Measurements from ENCODE around the gene HNF1A. TPM values are rescaled to one million over a fixed set of nuclear protein-coding genes. Genes with fewer than 3 reads are reported as not detected.
A peak's percentile ranks its signal among the peaks of the same experiment; 100 is the strongest.

The HNF1A gene
- total and polyA plus RNA-seq, 2 of the 13 experiments (the other 11 are each of a cell fraction or from before 2014, with no cell fraction given): 13.4 to 34.7 TPM

DNA sequence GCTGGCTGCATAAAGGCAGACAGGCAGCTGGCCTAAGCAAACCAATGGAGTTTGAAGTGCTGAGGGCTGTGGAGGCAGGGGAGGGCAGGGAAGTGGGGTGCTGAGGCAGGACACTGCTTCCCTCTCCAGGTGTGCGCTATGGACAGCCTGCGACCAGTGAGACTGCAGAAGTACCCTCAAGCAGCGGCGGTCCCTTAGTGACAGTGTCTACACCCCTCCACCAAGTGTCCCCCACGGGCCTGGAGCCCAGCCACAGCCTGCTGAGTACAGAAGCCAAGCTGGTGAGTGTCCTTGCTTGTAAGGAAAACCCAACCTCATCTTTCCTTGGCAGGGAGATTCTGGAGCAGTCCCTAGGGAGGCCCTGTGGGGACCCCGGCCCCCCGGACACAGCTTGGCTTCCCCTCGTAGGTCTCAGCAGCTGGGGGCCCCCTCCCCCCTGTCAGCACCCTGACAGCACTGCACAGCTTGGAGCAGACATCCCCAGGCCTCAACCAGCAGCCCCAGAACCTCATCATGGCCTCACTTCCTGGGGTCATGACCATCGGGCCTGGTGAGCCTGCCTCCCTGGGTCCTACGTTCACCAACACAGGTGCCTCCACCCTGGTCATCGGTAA, 17.9 kb downstream of the HNF1A start:
- DNase-seq (ENCODE audit: low spot score): no peak
- in situ Hi-C loops (cut with HindIII; ENCODE audit: extremely low pct_ligation_motif_present, low pct_unique_long_range_greater_than_20kb) (no loop called here), intact Hi-C loops (cut with micrococcal nuclease; ENCODE audit: unreplicated experiment) (no loop called here)
- Histone ChIP-seq H3K9me3 (ENCODE audit: low read length) (no peaks in the 10 kb centered on the region), H3K27me3 (ENCODE audit: control insufficient read depth in 1 of 2, insufficient read depth in 2 of 2, low read length in 2 of 2) (no peaks in the 10 kb centered on the region), H3K4me1 (ENCODE audit: insufficient read depth, low read length) (no peaks in the 10 kb centered on the region), H3K27ac (ENCODE audit: extremely low read length, insufficient read depth, low read length) (no peak overlapping the region), H2AFZ (ENCODE audit: low read length) (no peak overlapping the region), H3K79me2 (ENCODE audit: insufficient read depth, low read length) (no peaks in the 10 kb centered on the region), H4K20me1 (ENCODE audit: insufficient read depth, low read length) (no peaks in the 10 kb centered on the region), H3K4me2 (ENCODE audit: low read depth, low read length) (no peak overlapping the region), H3K9ac (ENCODE audit: insufficient read depth, low read depth, low read length) (no peak overlapping the region), H3K4me3 (replicated peaks in 1 of 3; ENCODE audit: insufficient read depth in 1 of 3, low read depth in 2 of 3, low read length in 3 of 3) (no peak overlapping the region), H3K36me3 (replicated peaks in 1 of 2; ENCODE audit: control insufficient read depth in 1 of 2, insufficient read depth in 2 of 2, low read length in 2 of 2) (peaks cover 72 to 94% of the 10 kb centered on the region in 2 experiments)
- ATAC-seq: no peak
- FAIRE-seq: no peak
- TF ChIP-seq YEATS4 (CRISPR knock-in tag; IDR thresholded peaks at IDR 0.05; ENCODE audit: borderline replicate concordance) (no peak), POLR2A (IDR thresholded peaks at IDR 0.05; ENCODE audit: insufficient read depth in 1 of 2, low read depth in 2 of 2, low read length in 2 of 2) (0 out of 4 replicates have a peak, but pooled peaks of 1 of the 2 experiments have one; percentile 14), POLR2AphosphoS2 (IDR thresholded peaks at IDR 0.05; ENCODE audit: low read depth, low read length) (peak; percentile 27; the same call in 1 of the 2 replicates), RBM22 (optimal IDR thresholded peaks at IDR 0.05; ENCODE audit: low read length) (peak; percentile 46), AGO2 (optimal IDR thresholded peaks at IDR 0.05; ENCODE audit: low read depth, low read length) (peak; percentile 59)
- POLR2A ChIA-PET: interaction anchor here (2.9 to 4.8 kb wide), 2 partner anchors 12 to 16 kb away, joined by 13 to 35 read pairs; partner anchors contain the start of gene HNF1A
- CTCF ChIA-PET (ENCODE audit: low intra/inter-chr PET ratio, low total read pairs): no interaction called here
- BruUV-seq (replicated peaks): no TSS peak
- WGBS (ENCODE audit: low lambda C conversion rate): 100% methylated on average over 1 of the region's 11 CpGs

- peaks cover 5% of the 10 kb centered on the region; the same call in 1 of the 2 replicates for H3K4me1 ChIP-seq (ENCODE audit: insufficient read depth, low read length)
- POLR2A ChIA-PET: interaction anchor here (2.9 to 4.8 kb wide), 2 partner anchors 13 to 18 kb away, joined by 13 to 35 read pairs; partner anchors contain the start of gene HNF1A
- no peak overlapping the region for H3K4me2 ChIP-seq (ENCODE audit: low read depth, low read length)
- H3K79me2 ChIP-seq (ENCODE audit: insufficient read depth, low read length): no peaks in the 10 kb centered on the region
- DNase-seq (ENCODE audit: low spot score): no peak
- WGBS (ENCODE audit: low lambda C conversion rate): 100% methylated on average over 2 of the region's 9 CpGs
- no TSS peak for BruUV-seq (replicated peaks)
- no peaks in the 10 kb centered on the region for H3K27me3 ChIP-seq (ENCODE audit: control insufficient read depth in 1 of 2, insufficient read depth in 2 of 2, low read length in 2 of 2)
- no peak overlapping the region for H3K4me3 ChIP-seq (replicated peaks in 1 of 3; ENCODE audit: insufficient read depth in 1 of 3, low read depth in 2 of 3, low read length in 3 of 3)
- H3K9ac ChIP-seq (ENCODE audit: insufficient read depth, low read depth, low read length): no peak overlapping the region
- H4K20me1 ChIP-seq (ENCODE audit: insufficient read depth, low read length): no peaks in the 10 kb centered on the region
- in situ Hi-C loops (cut with HindIII; ENCODE audit: extremely low pct_ligation_motif_present, low pct_unique_long_range_greater_than_20kb) (no loop called here), intact Hi-C loops (cut with micrococcal nuclease; ENCODE audit: unreplicated experiment) (no loop called here)
- H3K36me3 ChIP-seq (replicated peaks in 1 of 2; ENCODE audit: control insufficient read depth in 1 of 2, insufficient read depth in 2 of 2, low read length in 2 of 2): peaks cover 69 to 99% of the 10 kb centered on the region in 2 experiments
- no peak for ATAC-seq
- H3K9me3 ChIP-seq (ENCODE audit: low read length): no peaks in the 10 kb centered on the region
- CTCF ChIA-PET (ENCODE audit: low intra/inter-chr PET ratio, low total read pairs): no interaction called here
- H2AFZ ChIP-seq (ENCODE audit: low read length): no peak overlapping the region
- H3K27ac ChIP-seq (ENCODE audit: extremely low read length, insufficient read depth, low read length): no peak overlapping the region
- TF ChIP-seq AGO2 (optimal IDR thresholded peaks at IDR 0.05; ENCODE audit: low read depth, low read length) (peak; percentile 91), FOSL1 (CRISPR knock-in tag; IDR thresholded peaks at IDR 0.05; ENCODE audit: borderline replicate concordance) (no peak), POLR2A (IDR thresholded peaks at IDR 0.05; ENCODE audit: insufficient read depth in 1 of 2, low read depth in 2 of 2, low read length in 2 of 2) (peak in 1 of 2 experiments; percentile 30; a peak in 1 of 4 replicates), ZNF891 (CRISPR knock-in tag; IDR thresholded peaks at IDR 0.05) (no peak), POLR2AphosphoS5 (IDR thresholded peaks at IDR 0.05; ENCODE audit: low read depth, low read length) (peak; percentile 31; the same call in 1 of the 2 replicates), TFDP1 (CRISPR knock-in tag; IDR thresholded peaks at IDR 0.05; ENCODE audit: borderline replicate concordance) (no peak), RBFOX2 (IDR thresholded peaks at IDR 0.05; ENCODE audit: low read depth, low read length) (peak; percentile 59; the same call in 1 of the 2 replicates)
- TF ChIP-seq, protein P1, sequence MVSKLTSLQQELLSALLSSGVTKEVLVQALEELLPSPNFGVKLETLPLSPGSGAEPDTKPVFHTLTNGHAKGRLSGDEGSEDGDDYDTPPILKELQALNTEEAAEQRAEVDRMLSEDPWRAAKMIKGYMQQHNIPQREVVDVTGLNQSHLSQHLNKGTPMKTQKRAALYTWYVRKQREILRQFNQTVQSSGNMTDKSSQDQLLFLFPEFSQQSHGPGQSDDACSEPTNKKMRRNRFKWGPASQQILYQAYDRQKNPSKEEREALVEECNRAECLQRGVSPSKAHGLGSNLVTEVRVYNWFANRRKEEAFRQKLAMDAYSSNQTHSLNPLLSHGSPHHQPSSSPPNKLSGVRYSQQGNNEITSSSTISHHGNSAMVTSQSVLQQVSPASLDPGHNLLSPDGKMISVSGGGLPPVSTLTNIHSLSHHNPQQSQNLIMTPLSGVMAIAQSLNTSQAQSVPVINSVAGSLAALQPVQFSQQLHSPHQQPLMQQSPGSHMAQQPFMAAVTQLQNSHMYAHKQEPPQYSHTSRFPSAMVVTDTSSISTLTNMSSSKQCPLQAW (CRISPR knock-in tag; IDR thresholded peaks at IDR 0.05): no peak
- no peak for FAIRE-seq
Observed at GRCh38 chr12:120997448-120997847, 19.1 kb downstream of the HNF1A start.

All from HepG2 (cell line).